GM06990 (cell line): ENCODE measurements around the gene RAB21.
"Not testable (repeated sequence)": the region's sequence is repeated elsewhere in the genome, so short reads cannot be mapped to it uniquely, and the experiment has no call there.

Experiments used
- DNase-seq: peaks from one replicate; pipeline ENCODE4 v3.0.0-alpha.2; 2011; ENCODE audit not compliant: insufficient read length; ENCODE audit errors: extremely low read depth
- H3K27me3 ChIP-seq: replicated peaks from 2 replicates; pipeline ENCODE4 v1.6.0; 2011; ENCODE audit warnings: low read length; ENCODE audit not compliant: control insufficient read depth, insufficient read depth
- H3K36me3 ChIP-seq: 2 replicates; pipeline ENCODE4 v1.5.1; 2011; ENCODE audit warnings: low read length; ENCODE audit not compliant: control insufficient read depth, insufficient read depth
- H3K4me3 ChIP-seq: replicated peaks from 2 replicates; pipeline ENCODE4 v1.5.1; 2011; ENCODE audit warnings: low read depth, mild to moderate bottlenecking, control low read depth, low read length
- CTCF ChIP-seq: IDR thresholded peaks from 2 replicates; pipeline ENCODE4 v1.5.1; 2011; ENCODE audit warnings: low read length, control low read depth, mild to moderate bottlenecking, inconsistent platforms; ENCODE audit not compliant: insufficient read depth, poor library complexity, severe bottlenecking

Gene RAB21

GRCh38 chr12:71804505-71804904 lies 49.8 kb downstream of the RAB21 start:
- no peak for TF ChIP-seq CTCF
- Histone ChIP-seq H3K27me3 (no peaks in the 10 kb centered on the region), H3K4me3 (no peak overlapping the region), H3K36me3 (no peaks in the 10 kb centered on the region)
- no peak for DNase-seq

GRCh38 chr12:71810921-71811320 lies 56.3 kb downstream of the RAB21 start:
- no peak for TF ChIP-seq CTCF
- DNase-seq: no peak
- H3K4me3 ChIP-seq: no peak overlapping the region

GRCh38 chr12:71815242-71815641 lies 60.6 kb downstream of the RAB21 start:
- H3K36me3 ChIP-seq, DNase-seq: not testable (repeated sequence)

More at GRCh38 chr12:71810921-71811320, 56.3 kb downstream of the RAB21 start:
- no peaks in the 10 kb centered on the region for H3K36me3 ChIP-seq
- H3K27me3 ChIP-seq: no peaks in the 10 kb centered on the region

GRCh38 chr12:71822088-71822487 lies 67.4 kb downstream of the RAB21 start:
- not testable (repeated sequence) for DNase-seq, H3K27me3 ChIP-seq, H3K36me3 ChIP-seq, H3K4me3 ChIP-seq

More at GRCh38 chr12:71815242-71815641, 60.6 kb downstream of the RAB21 start:
- H3K4me3 ChIP-seq, H3K27me3 ChIP-seq: not testable (repeated sequence)

GRCh38 chr12:71828813-71829212 lies 74.2 kb downstream of the RAB21 start:
- Histone ChIP-seq H3K4me3 (no peak overlapping the region), H3K27me3 (no peaks in the 10 kb centered on the region; the same call in none of the 2 replicates), H3K36me3 (no peaks in the 10 kb centered on the region)
- DNase-seq: no peak
- TF ChIP-seq CTCF: no peak

- no peaks in the 10 kb centered on the region for H3K36me3 ChIP-seq
- H3K4me3 ChIP-seq: no peak overlapping the region
- no peak for DNase-seq
- no peak for TF ChIP-seq CTCF
- no peaks in the 10 kb centered on the region for H3K27me3 ChIP-seq
Measured at GRCh38 chr12:71837356-71837755, 82.7 kb downstream of the RAB21 start.

GRCh38 chr12:71838231-71838630 lies 83.6 kb downstream of the RAB21 start:
- Histone ChIP-seq H3K36me3 (no peaks in the 10 kb centered on the region), H3K27me3 (no peaks in the 10 kb centered on the region), H3K4me3 (no peak overlapping the region)
- TF ChIP-seq CTCF: no peak
- no peak for DNase-seq
